22Rv1 (cell line): ENCODE data around the gene ARMC5.
"Not testable (repeated sequence)": the region's sequence is repeated elsewhere in the genome, so short reads cannot be mapped to it uniquely, and the experiment has no call there.

Source experiments
- H3K27ac ChIP-seq: fragments of 450-650 bp; 2 replicates; pipeline ENCODE4 v1.5.1; 2017
- ZFX ChIP-seq: fragments of 450-650 bp; IDR thresholded peaks from 2 replicates; pipeline ENCODE4 v1.6.1; 2017; ENCODE audit warnings: antibody characterized with exemption, borderline replicate concordance
- TF ChIP-seq, protein P1 (sequence below): fragments of 450-650 bp; IDR thresholded peaks from 2 replicates; pipeline ENCODE4 v1.5.1; 2017; ENCODE audit warnings: mild to moderate bottlenecking

ARMC5 gene

DNA sequence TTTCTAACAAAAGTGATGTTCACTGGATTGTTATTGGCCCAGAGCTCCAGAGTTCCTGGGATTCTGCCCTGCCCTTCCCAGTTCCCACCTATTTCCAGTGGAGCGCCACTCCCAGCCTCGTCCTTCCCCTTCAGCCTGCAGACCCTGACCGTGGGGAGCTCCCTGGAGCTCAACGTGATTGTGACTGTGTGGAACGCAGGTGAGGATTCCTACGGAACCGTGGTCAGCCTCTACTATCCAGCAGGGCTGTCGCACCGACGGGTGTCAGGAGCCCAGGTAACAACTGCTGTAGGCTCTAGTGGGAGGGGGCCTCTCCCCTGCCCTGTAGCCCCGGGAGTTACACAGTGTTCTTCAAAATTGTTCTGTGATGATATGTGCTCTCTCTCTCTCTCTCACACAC, 42.9 kb upstream of the ARMC5 start:
- TF ChIP-seq, protein P1, sequence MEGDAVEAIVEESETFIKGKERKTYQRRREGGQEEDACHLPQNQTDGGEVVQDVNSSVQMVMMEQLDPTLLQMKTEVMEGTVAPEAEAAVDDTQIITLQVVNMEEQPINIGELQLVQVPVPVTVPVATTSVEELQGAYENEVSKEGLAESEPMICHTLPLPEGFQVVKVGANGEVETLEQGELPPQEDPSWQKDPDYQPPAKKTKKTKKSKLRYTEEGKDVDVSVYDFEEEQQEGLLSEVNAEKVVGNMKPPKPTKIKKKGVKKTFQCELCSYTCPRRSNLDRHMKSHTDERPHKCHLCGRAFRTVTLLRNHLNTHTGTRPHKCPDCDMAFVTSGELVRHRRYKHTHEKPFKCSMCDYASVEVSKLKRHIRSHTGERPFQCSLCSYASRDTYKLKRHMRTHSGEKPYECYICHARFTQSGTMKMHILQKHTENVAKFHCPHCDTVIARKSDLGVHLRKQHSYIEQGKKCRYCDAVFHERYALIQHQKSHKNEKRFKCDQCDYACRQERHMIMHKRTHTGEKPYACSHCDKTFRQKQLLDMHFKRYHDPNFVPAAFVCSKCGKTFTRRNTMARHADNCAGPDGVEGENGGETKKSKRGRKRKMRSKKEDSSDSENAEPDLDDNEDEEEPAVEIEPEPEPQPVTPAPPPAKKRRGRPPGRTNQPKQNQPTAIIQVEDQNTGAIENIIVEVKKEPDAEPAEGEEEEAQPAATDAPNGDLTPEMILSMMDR: no peak
- no peak for TF ChIP-seq ZFX
- no peak overlapping the region for H3K27ac ChIP-seq

DNA sequence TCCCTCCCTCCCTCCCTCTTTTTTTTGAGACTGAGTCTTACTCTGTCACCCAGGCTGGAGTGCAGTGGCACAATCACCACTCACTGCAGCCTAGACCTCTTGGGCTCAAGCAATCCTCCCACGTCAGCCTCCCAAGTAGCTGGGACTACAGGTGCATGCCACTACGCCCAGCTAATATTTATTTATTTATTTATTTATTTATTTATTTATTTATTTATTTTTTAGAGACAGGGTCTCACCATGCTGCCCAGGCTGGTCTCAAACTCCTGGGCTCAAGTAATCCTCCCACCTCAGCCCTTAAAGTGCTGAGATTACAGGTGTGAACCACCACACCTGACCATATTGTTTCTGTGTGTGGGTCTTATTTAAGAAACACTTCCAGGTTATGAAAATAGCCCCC, 42.3 kb upstream of the ARMC5 start:
- not testable (repeated sequence) for H3K27ac ChIP-seq

DNA sequence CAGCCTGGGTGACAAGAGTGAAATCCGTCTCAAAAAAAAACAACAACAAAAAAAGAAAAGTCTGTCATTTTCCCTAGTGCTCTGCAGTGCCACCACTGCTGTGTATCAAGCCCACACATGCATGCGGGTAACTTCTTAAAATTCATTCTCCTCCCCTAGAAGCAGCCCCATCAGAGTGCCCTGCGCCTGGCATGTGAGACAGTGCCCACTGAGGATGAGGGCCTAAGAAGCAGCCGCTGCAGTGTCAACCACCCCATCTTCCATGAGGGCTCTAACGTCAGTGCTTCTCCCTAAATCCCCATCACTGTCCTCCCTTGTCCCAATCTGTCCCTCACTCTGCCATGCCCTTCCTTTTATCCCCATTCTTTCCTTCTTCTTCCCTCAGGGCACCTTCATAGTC, 41.4 kb upstream of the ARMC5 start:
- TF ChIP-seq, protein P1: no peak
- TF ChIP-seq ZFX: no peak
- H3K27ac ChIP-seq: no peak overlapping the region

DNA sequence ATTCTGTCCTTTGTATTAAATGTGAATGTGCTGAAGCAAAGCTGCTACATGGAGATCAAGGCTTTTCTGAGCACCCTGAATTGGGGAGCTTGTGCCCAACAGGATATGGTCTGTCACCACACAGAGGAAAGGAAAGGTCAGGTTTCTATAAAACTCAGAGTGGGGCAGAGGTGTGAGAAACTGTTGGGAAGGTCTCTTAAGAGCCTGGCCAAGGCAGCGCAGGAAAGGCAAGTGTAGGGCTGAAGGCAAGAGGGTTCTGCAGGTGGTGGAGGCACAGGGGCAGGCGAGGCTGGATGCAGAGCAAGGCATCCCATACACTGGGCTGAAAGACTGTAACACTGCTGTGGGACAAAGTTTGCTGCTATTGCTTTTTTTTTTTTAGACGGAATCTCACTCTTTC, 39.3 kb upstream of the ARMC5 start:
- no peak overlapping the region for H3K27ac ChIP-seq
- TF ChIP-seq, protein P1: no peak
- TF ChIP-seq ZFX: no peak

DNA sequence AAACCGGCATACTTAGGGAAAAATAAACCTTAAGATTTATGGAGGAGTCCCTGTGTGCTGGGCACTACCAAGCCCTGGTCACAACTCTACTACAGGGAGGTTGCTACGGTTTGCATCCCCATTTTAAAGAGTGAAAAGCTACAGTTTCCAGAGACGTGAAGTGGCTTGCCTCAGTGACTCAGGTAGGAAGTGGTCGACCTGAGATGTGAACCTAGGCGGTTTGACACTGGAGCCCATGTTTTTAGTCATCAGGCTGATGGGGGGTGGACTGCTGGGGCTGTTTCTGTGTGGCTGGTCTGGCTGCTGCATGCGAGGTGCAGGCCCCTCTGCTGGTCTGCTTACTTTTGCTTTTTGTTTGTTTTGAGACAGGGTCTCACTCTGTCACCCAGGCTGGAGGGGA, 37.7 kb upstream of the ARMC5 start:
- TF ChIP-seq ZFX: no peak
- TF ChIP-seq, protein P1: no peak
- H3K27ac ChIP-seq: no peak overlapping the region

DNA sequence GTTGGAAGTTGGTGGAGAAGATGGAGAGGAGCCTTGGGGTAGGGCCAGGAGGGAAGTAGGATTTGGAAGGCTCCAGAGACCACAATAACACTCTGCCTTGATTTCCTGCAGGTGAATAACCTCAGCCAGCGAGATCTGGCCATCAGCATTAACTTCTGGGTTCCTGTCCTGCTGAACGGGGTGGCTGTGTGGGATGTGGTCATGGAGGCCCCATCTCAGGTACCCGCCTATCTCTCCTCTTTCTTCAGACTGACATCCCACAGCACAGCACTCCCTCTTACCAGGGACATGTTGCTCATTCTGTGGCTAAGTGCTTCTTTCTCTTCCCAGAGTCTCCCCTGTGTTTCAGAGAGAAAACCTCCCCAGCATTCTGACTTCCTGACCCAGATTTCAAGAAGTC, 36.1 kb upstream of the ARMC5 start:
- H3K27ac ChIP-seq: no peak overlapping the region
- TF ChIP-seq, protein P1: no peak
- no peak for TF ChIP-seq ZFX

DNA sequence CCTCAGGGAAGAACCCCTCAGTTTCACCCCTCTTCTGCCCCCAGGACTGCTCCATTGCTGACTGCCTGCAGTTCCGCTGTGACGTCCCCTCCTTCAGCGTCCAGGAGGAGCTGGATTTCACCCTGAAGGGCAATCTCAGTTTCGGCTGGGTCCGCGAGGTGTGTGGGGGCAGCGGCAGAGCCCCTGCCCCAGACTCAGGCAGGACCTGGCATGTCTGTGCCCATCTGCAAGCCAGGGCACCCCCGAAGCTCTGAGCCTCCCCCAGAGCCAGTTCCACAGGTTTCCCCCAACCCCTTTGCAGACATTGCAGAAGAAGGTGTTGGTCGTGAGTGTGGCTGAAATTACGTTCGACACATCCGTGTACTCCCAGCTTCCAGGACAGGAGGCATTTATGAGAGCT, 35.5 kb upstream of the ARMC5 start:
- no peak overlapping the region for H3K27ac ChIP-seq
- TF ChIP-seq, protein P1: no peak
- no peak for TF ChIP-seq ZFX

DNA sequence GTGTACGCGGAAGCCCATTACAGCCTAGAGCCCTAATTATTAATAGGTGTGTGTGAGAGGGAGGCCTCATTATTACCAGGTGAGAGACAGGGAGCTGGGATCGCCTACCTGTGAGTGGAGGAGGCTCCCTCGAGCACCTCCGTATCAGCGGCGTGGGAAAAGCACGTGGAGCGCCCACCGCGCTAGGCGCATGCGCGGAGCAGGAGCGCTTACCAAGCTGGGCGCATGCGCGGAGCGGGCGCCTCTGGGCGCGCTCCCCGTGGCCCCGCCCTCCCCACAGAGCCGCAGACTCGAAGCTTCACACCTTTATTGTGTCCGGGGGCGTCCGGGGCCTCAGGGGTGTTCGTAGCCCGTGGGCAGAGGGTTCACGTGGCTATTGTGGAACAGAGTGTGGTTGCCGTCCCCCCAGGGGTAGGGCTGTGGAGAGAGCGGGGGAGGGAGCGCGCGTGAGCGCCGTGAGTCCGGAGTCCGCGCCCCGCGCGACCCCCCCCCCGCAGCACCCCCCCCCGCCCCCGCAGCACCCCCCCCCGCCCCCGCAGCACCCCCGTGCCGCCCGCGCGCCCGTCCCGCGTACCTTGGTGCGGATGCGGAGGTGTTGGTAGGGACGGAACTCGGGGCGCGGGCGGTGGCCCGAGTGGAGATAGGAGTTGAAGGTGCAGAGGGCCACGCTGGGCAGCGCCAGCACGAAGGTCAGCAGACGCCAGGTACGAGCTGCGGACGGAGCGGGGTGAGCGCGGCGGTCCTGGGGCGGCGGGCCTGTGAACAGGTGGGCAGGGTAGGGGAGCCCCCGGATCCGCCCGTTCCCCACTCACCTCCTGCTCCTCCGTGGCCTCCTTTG, 31.6 kb upstream of the ARMC5 start:
- no peak overlapping the region for H3K27ac ChIP-seq
- TF ChIP-seq, protein P1: no peak
- no peak for TF ChIP-seq ZFX
